ENCODE data around the gene TMEM174.

DNA sequence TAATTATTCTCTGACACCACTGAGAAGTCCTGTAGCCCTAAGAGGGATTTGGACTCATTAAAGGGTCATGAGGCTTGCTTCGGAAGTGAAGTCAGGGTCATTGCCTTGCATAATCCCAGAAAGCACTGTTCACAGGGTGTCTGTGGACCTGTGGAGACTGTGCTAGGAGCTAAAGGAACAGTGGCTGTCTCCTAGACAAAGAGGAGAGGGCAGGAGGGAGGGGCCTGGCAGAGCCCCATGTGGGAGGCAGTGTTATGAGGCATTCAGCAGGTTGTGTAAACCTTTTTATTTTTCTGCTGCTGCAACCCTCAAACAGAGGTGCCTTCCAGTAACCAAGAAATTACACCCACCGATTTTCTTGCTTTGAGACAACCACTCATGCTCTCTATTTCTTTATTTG lies 3.3 kb downstream of the TMEM174 start:
- TF ChIP-seq, protein P1, sequence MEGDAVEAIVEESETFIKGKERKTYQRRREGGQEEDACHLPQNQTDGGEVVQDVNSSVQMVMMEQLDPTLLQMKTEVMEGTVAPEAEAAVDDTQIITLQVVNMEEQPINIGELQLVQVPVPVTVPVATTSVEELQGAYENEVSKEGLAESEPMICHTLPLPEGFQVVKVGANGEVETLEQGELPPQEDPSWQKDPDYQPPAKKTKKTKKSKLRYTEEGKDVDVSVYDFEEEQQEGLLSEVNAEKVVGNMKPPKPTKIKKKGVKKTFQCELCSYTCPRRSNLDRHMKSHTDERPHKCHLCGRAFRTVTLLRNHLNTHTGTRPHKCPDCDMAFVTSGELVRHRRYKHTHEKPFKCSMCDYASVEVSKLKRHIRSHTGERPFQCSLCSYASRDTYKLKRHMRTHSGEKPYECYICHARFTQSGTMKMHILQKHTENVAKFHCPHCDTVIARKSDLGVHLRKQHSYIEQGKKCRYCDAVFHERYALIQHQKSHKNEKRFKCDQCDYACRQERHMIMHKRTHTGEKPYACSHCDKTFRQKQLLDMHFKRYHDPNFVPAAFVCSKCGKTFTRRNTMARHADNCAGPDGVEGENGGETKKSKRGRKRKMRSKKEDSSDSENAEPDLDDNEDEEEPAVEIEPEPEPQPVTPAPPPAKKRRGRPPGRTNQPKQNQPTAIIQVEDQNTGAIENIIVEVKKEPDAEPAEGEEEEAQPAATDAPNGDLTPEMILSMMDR (conservative IDR thresholded peaks at IDR 0.05): no peak
- no peak for TF ChIP-seq ZFX (IDR thresholded peaks at IDR 0.05)

Measured in C4-2B (cell line).